ENCODE results near the gene COG1.

COG1 gene

GRCh38 chr17:73168667-73169066 is 24.2 kb upstream of the COG1 start:
- no peak for DNase-seq (ENCODE audit: low read depth)

GRCh38 chr17:73170324-73170723 is 22.5 kb upstream of the COG1 start:
- DNase-seq (ENCODE audit: low read depth), result no peak

GRCh38 chr17:73172252-73172651 is 20.6 kb upstream of the COG1 start:
- DNase-seq (ENCODE audit: low read depth), result no peak

GRCh38 chr17:73174126-73174525 is 18.7 kb upstream of the COG1 start:
- DNase-seq (ENCODE audit: low read depth), result no peak

- no peak for DNase-seq (ENCODE audit: low read depth)
Observed at GRCh38 chr17:73175962-73176565, 16.8 kb upstream of the COG1 start.

GRCh38 chr17:73179387-73179786 is 13.5 kb upstream of the COG1 start:
- no peak for DNase-seq (ENCODE audit: low read depth)

GRCh38 chr17:73179878-73180277 is 13.0 kb upstream of the COG1 start:
- no peak for DNase-seq (ENCODE audit: low read depth)

GRCh38 chr17:73182616-73183310 is 10.1 kb upstream of the COG1 start:
- no peak for DNase-seq (ENCODE audit: low read depth)

- DNase-seq (ENCODE audit: low read depth), result no peak
Observed at GRCh38 chr17:73184136-73184993, 8.5 kb upstream of the COG1 start.

- no peak for DNase-seq (ENCODE audit: low read depth)
Observed at GRCh38 chr17:73186283-73187050, 6.4 kb upstream of the COG1 start.

GRCh38 chr17:73187203-73187769 is 5.6 kb upstream of the COG1 start:
- DNase-seq (ENCODE audit: low read depth), result no peak

GRCh38 chr17:73188011-73188410 is 4.8 kb upstream of the COG1 start:
- no peak for DNase-seq (ENCODE audit: low read depth)

- DNase-seq (ENCODE audit: low read depth), result no peak
Observed at GRCh38 chr17:73189417-73190099, 3.3 kb upstream of the COG1 start.

- DNase-seq (ENCODE audit: low read depth), result peak; percentile 65
Observed at GRCh38 chr17:73191443-73192205, 1.2 kb upstream of the COG1 start.

GRCh38 chr17:73192206-73192893 is 505 bp upstream of the COG1 start:
- DNase-seq (ENCODE audit: low read depth), result peak; percentile 55

GRCh38 chr17:73194514-73195222 is 1.8 kb downstream of the COG1 start:
- DNase-seq (ENCODE audit: low read depth), result no peak

GRCh38 chr17:73196500-73196899 is 3.6 kb downstream of the COG1 start:
- no peak for DNase-seq (ENCODE audit: low read depth)

GRCh38 chr17:73197161-73197560 is 4.3 kb downstream of the COG1 start:
- DNase-seq (ENCODE audit: low read depth), result no peak

GRCh38 chr17:73198201-73198929 is 5.5 kb downstream of the COG1 start:
- no peak for DNase-seq (ENCODE audit: low read depth)

Data from CMK (cell line).